Measurements from ENCODE around the gene NLRP6. TPM values are rescaled to one million over a fixed set of nuclear protein-coding genes. Genes with fewer than 3 reads are reported as not detected.

Gene NLRP6
- total and polyA plus RNA-seq, 2 of the 4 experiments (the other 2 are of a cell fraction): not detected

GRCh38 chr11:253886-254270, 24.3 kb upstream of the NLRP6 start:
- Histone ChIP-seq H3K23ac (ENCODE audit: low read depth, low read length) (no peak overlapping the region), H3K9me3 (ENCODE audit: control insufficient read depth, insufficient read depth, low read length) (no peaks in the 10 kb centered on the region), H4K8ac (ENCODE audit: low read depth in 2 of 2, low read length in 2 of 2) (no peak overlapping the region), H4K5ac (ENCODE audit: low read depth, low read length) (no peak overlapping the region), H3K4me1 (ENCODE audit: control insufficient read depth, insufficient read depth, low read length) (no peaks in the 10 kb centered on the region), H4K20me1 (ENCODE audit: insufficient read depth, low read length) (no peaks in the 10 kb centered on the region; the same call in 1 of the 2 replicates), H3K56ac (ENCODE audit: extremely low read depth, insufficient read depth, low read length) (no peak overlapping the region), H2BK120ac (ENCODE audit: low read depth, low read length) (no peak overlapping the region), H3K4me3 (ENCODE audit: insufficient read depth, low read depth, low read length) (no peak overlapping the region), H4K91ac (ENCODE audit: insufficient read depth, low read depth, low read length) (no peak overlapping the region), H3K4me2 (ENCODE audit: low read depth, low read length) (no peak overlapping the region), H3K9ac (ENCODE audit: low read depth, low read length) (no peak overlapping the region), H2AK9ac (replicated peaks; ENCODE audit: low read depth, low read length, poor library complexity) (no peak overlapping the region), H2BK15ac (ENCODE audit: low read depth, low read length) (no peak overlapping the region), H3K14ac (replicated peaks; ENCODE audit: low read depth, low read length) (no peak overlapping the region), H3K18ac (ENCODE audit: low read depth, low read length) (no peak overlapping the region), H3K27ac (ENCODE audit: insufficient read depth, low read length) (no peak overlapping the region), H3K27me3 (ENCODE audit: control insufficient read depth, insufficient read depth, low read length) (peaks cover 1% of the 10 kb centered on the region), H3K79me1 (ENCODE audit: low read depth in 1 of 2, low read length in 2 of 2) (peaks cover 0 to 7% of the 10 kb centered on the region in 2 experiments; a peak in 2 of 4 replicates), H3K36me3 (ENCODE audit: control insufficient read depth, insufficient read depth, low read length) (peaks cover 34% of the 10 kb centered on the region), H3K4ac (ENCODE audit: low read depth, low read length) (no peak overlapping the region), H2BK5ac (ENCODE audit: low read depth, low read length, poor library complexity, severe bottlenecking) (no peak overlapping the region), H2AK5ac (ENCODE audit: low read depth, low read length) (no peak overlapping the region), H3K9me1 (ENCODE audit: insufficient read depth, low read length) (no peaks in the 10 kb centered on the region), H2AFZ (replicated peaks; ENCODE audit: low read length, poor library complexity) (no peak overlapping the region), H2BK20ac (ENCODE audit: low read depth, low read length) (no peak overlapping the region)
- BruUV-seq (replicated peaks): no TSS peak
- intact Hi-C loops (cut with micrococcal nuclease) (no loop called here), in situ Hi-C loops (cut with MboI; ENCODE audit: low sequenced_read_pairs) (no loop called here), dilution Hi-C loops (cut with HindIII; ENCODE audit: low sequenced_read_pairs, unreplicated experiment) (no loop called here)
- no peak for TF ChIP-seq POLR2A (IDR thresholded peaks at IDR 0.05; ENCODE audit: low read depth, low read length)
- no peak for TF ChIP-seq MAFK (IDR thresholded peaks at IDR 0.05; ENCODE audit: low read depth, low read length)
- TF ChIP-seq RCOR1 (IDR thresholded peaks at IDR 0.05; ENCODE audit: insufficient replicate concordance, low read length): no peak
- TF ChIP-seq USF2 (IDR thresholded peaks at IDR 0.05; ENCODE audit: low read depth, low read length): no peak
- no peak for TF ChIP-seq BHLHE40 (IDR thresholded peaks at IDR 0.05; ENCODE audit: low read depth, low read length)
- no peak for TF ChIP-seq ELK1 (IDR thresholded peaks at IDR 0.05; ENCODE audit: borderline replicate concordance, low read depth, low read length)
- TF ChIP-seq MAZ (IDR thresholded peaks at IDR 0.05; ENCODE audit: borderline replicate concordance, low read depth, low read length): no peak
- no peak for TF ChIP-seq NFE2L2 (IDR thresholded peaks at IDR 0.05; ENCODE audit: low read depth, low read length)
- no peak for TF ChIP-seq SMC3 (IDR thresholded peaks at IDR 0.05; ENCODE audit: low read depth, low read length)
- TF ChIP-seq RAD21 (IDR thresholded peaks at IDR 0.05; ENCODE audit: low read length): no peak
- TF ChIP-seq MXI1 (IDR thresholded peaks at IDR 0.05; ENCODE audit: borderline replicate concordance, low read depth, low read length): no peak
- no peak for TF ChIP-seq CHD1 (IDR thresholded peaks at IDR 0.05; ENCODE audit: low read depth, low read length)
- TF ChIP-seq CTCF (conservative IDR thresholded peaks at IDR 0.05; ENCODE audit: low read depth, low read length): no peak
- TF ChIP-seq RFX5 (IDR thresholded peaks at IDR 0.05; ENCODE audit: low read depth, low read length): no peak
- no peak for TF ChIP-seq CEBPB (IDR thresholded peaks at IDR 0.05; ENCODE audit: low read depth, low read length)
- no peak for TF ChIP-seq FOS (IDR thresholded peaks at IDR 0.05; ENCODE audit: low read depth, low read length)
- DNase-seq (no peak), ATAC-seq (ENCODE audit: low read depth) (no peak)
- ChIA-PET CTCF (no interaction called here), POLR2A (ENCODE audit: unreplicated experiment) (no interaction called here)
- 84% methylated on average over 2 of the region's 5 CpGs; no CpG with 5 or more reads in 1 of the 2 experiments for WGBS, 2 experiments (ENCODE audit: extremely low coverage in 2 of 2, insufficient read length in 1 of 2)
